Astrocyte (in vitro differentiated cells and primary cell): Measurements from ENCODE around the gene GSTA2. TPM values are rescaled to one million over a fixed set of nuclear protein-coding genes. Genes with fewer than 3 reads are reported as not detected.
"Not testable (repeated sequence)": the region's sequence is repeated elsewhere in the genome, so short reads cannot be mapped to it uniquely, and the experiment has no call there.

Experiments used
- DNase-seq: peaks from one replicate; pipeline ENCODE4 v3.0.0-alpha.2; 2010; ENCODE audit warnings: low read depth
- FAIRE-seq: peaks from 2 replicates; lab custom pipeline; 2011; peaks lifted over from hg19 to GRCh38; lab: Jason Lieb, UNC
- H2AFZ ChIP-seq: 2 replicates; pipeline ENCODE4 v1.6.0; 2012; ENCODE audit warnings: low read depth, low read length, inconsistent platforms
- H3K27ac ChIP-seq: 2 replicates; pipeline ENCODE4 v1.5.1; 2011; ENCODE audit warnings: low read depth, low read length, inconsistent platforms
- H3K27me3 ChIP-seq: 2 replicates; pipeline ENCODE4 v1.6.0; 2011; ENCODE audit warnings: low read length, inconsistent platforms; ENCODE audit not compliant: insufficient read depth
- H3K36me3 ChIP-seq: 2 replicates; pipeline ENCODE4 v1.5.1; 2011; ENCODE audit warnings: low read length, inconsistent platforms; ENCODE audit not compliant: insufficient read depth
- H3K4me1 ChIP-seq: 2 replicates; pipeline ENCODE4 v1.5.1; 2011; ENCODE audit warnings: low read length, inconsistent platforms; ENCODE audit not compliant: insufficient read depth
- H3K4me2 ChIP-seq: 2 replicates; pipeline ENCODE4 v1.6.0; 2012; ENCODE audit warnings: low read length, inconsistent platforms
- H3K4me3 ChIP-seq: 2 replicates; pipeline ENCODE4 v1.5.1; 2011; ENCODE audit warnings: low read depth, mild to moderate bottlenecking, low read length, inconsistent platforms; ENCODE audit not compliant: insufficient read depth
- H3K79me2 ChIP-seq: 2 replicates; pipeline ENCODE4 v1.6.0; 2012; ENCODE audit warnings: mild to moderate bottlenecking, low read length, inconsistent platforms; ENCODE audit not compliant: insufficient read depth
- H3K9ac ChIP-seq: 2 replicates; pipeline ENCODE4 v1.6.0; 2012; ENCODE audit warnings: mild to moderate bottlenecking, low read length, inconsistent platforms
- H3K9me3 ChIP-seq: 2 replicates; pipeline ENCODE4 v1.5.1; 2012; ENCODE audit warnings: low read depth, mild to moderate bottlenecking, low read length, inconsistent platforms; ENCODE audit not compliant: insufficient read depth
- H4K20me1 ChIP-seq: 2 replicates; pipeline ENCODE4 v1.6.0; 2012; ENCODE audit warnings: low read length, inconsistent platforms; ENCODE audit not compliant: insufficient read depth
- H3K27ac Mint-ChIP-seq: one replicate; pipeline ENCODE4 v1.8.0; 2021; ENCODE audit warnings: mild to moderate bottlenecking, mixed read lengths; ENCODE audit not compliant: unreplicated experiment
- H3K27me3 Mint-ChIP-seq: one replicate; pipeline ENCODE4 v1.8.0; 2021; ENCODE audit warnings: low read depth, mixed read lengths; ENCODE audit not compliant: unreplicated experiment
- H3K36me3 Mint-ChIP-seq: one replicate; pipeline ENCODE4 v1.8.0; 2021; ENCODE audit warnings: low read depth, mixed read lengths; ENCODE audit not compliant: unreplicated experiment
- H3K4me1 Mint-ChIP-seq: one replicate; pipeline ENCODE4 v1.8.0; 2021; ENCODE audit warnings: low read depth, mixed read lengths; ENCODE audit not compliant: unreplicated experiment
- H3K4me3 Mint-ChIP-seq: one replicate; pipeline ENCODE4 v1.8.0; 2021; ENCODE audit warnings: mild to moderate bottlenecking, moderate library complexity, mixed read lengths; ENCODE audit not compliant: unreplicated experiment
- H3K9me3 Mint-ChIP-seq: one replicate; pipeline ENCODE4 v1.8.0; 2021; ENCODE audit warnings: mild to moderate bottlenecking, mixed read lengths; ENCODE audit not compliant: unreplicated experiment
- CTCF ChIP-seq: IDR thresholded peaks from 2 replicates; pipeline ENCODE4 v1.5.1; 2011; ENCODE audit warnings: low read depth, mild to moderate bottlenecking, inconsistent platforms, low read length, moderate library complexity; ENCODE audit not compliant: insufficient read depth
- EZH2 ChIP-seq: IDR thresholded peaks from 2 replicates; pipeline ENCODE4 v1.6.1; 2012; ENCODE audit warnings: mild to moderate bottlenecking, low read length, inconsistent platforms; ENCODE audit not compliant: insufficient read depth
- total RNA-seq: library from RNA; stranded (reverse); gene quantifications from 2 replicates; pipeline ENCODE4 v1.2.1, GENCODE V29; 2021

Gene GSTA2
- total RNA-seq, 1 donor from 2014 or later = not detected

GRCh38 chr6:52754443-52754842 lies 8.8 kb downstream of the GSTA2 start:
- Mint-ChIP-seq H3K27ac (no peak overlapping the region), H3K36me3 (peaks cover 3% of the 10 kb centered on the region), H3K4me1 (no peaks in the 10 kb centered on the region), H3K4me3 (no peak overlapping the region), H3K9me3 (peaks cover 19% of the 10 kb centered on the region), H3K27me3 (peaks cover 19% of the 10 kb centered on the region)
- H3K4me1 ChIP-seq = no peaks in the 10 kb centered on the region
- H3K79me2 ChIP-seq = no peaks in the 10 kb centered on the region
- no peak overlapping the region for H3K9ac ChIP-seq
- DNase-seq = no peak
- H3K36me3 ChIP-seq = no peaks in the 10 kb centered on the region
- TF ChIP-seq CTCF (no peak), EZH2 (no peak)
- H3K27ac ChIP-seq = no peak overlapping the region
- FAIRE-seq = no peak
- H4K20me1 ChIP-seq = no peaks in the 10 kb centered on the region
- no peak overlapping the region for H3K4me2 ChIP-seq
- peaks cover 3% of the 10 kb centered on the region for H3K9me3 ChIP-seq
- no peak overlapping the region for H2AFZ ChIP-seq
- H3K27me3 ChIP-seq = peaks cover 3% of the 10 kb centered on the region
- no peak overlapping the region for H3K4me3 ChIP-seq

GRCh38 chr6:52753137-52753536 lies 10.1 kb downstream of the GSTA2 start:
- H3K27me3 ChIP-seq, H2AFZ ChIP-seq, H3K4me1 Mint-ChIP-seq, H4K20me1 ChIP-seq, H3K27ac ChIP-seq, H3K9me3 ChIP-seq, H3K36me3 Mint-ChIP-seq, FAIRE-seq, H3K4me3 Mint-ChIP-seq, H3K4me3 ChIP-seq, H3K4me2 ChIP-seq, H3K9ac ChIP-seq, H3K79me2 ChIP-seq, H3K4me1 ChIP-seq, H3K27ac Mint-ChIP-seq, H3K36me3 ChIP-seq: not testable (repeated sequence)
- Mint-ChIP-seq H3K9me3 (peaks cover 17% of the 10 kb centered on the region), H3K27me3 (peaks cover 19% of the 10 kb centered on the region)
- DNase-seq = peak; percentile 26

GRCh38 chr6:52752310-52752709 lies 11.0 kb downstream of the GSTA2 start:
- no peak overlapping the region for H3K9ac ChIP-seq
- no peak overlapping the region for H2AFZ ChIP-seq
- Mint-ChIP-seq H3K4me3 (no peak overlapping the region), H3K4me1 (peaks cover 13% of the 10 kb centered on the region), H3K27me3 (peaks cover 19% of the 10 kb centered on the region), H3K9me3 (peaks cover 17% of the 10 kb centered on the region), H3K36me3 (peaks cover 3% of the 10 kb centered on the region), H3K27ac (no peak overlapping the region)
- TF ChIP-seq EZH2 (no peak), CTCF (no peak)
- H4K20me1 ChIP-seq = no peaks in the 10 kb centered on the region
- FAIRE-seq (no peak), DNase-seq (no peak)
- peaks cover 7% of the 10 kb centered on the region for H3K4me1 ChIP-seq
- no peaks in the 10 kb centered on the region for H3K79me2 ChIP-seq
- peaks cover 3% of the 10 kb centered on the region for H3K9me3 ChIP-seq
- H3K4me2 ChIP-seq = no peak overlapping the region
- no peak overlapping the region for H3K27ac ChIP-seq
- peaks cover 3% of the 10 kb centered on the region for H3K27me3 ChIP-seq
- no peaks in the 10 kb centered on the region for H3K36me3 ChIP-seq
- H3K4me3 ChIP-seq = no peak overlapping the region
